ENCODE results near the gene PLCXD1. TPM values are rescaled to one million over a fixed set of nuclear protein-coding genes. Genes with fewer than 3 reads are reported as not detected.

The PLCXD1 gene
- total and polyA plus RNA-seq, 7 experiments from 2014 or later: 3.2 to 51.1 (median 30.7) TPM

GRCh38 chrX:331151-331824 lies 50.1 kb downstream of the PLCXD1 start:
- Mint-ChIP-seq H3K36me3 (peaks cover 0 to 8% (median 3%) of the 10 kb centered on the region in 5 donors), H3K4me1 (peaks cover 0 to 5% (median 0%) of the 10 kb centered on the region in 7 donors), H3K9me3 (no peaks in the 10 kb centered on the region), H3K27me3 (peaks cover 0 to 4% (median 0%) of the 10 kb centered on the region in 5 donors), H3K4me3 (peak overlapping the region in 6 of 10 donors; percentile 6 to 76 (median 55)), H3K27ac (no peak overlapping the region)
- Histone ChIP-seq H3K4me1 (ENCODE audit: control insufficient read depth in 2 of 2, insufficient read depth in 2 of 2, low read length in 2 of 2) (peaks cover 0 to 11% of the 10 kb centered on the region in 2 donors), H3K27me3 (ENCODE audit: control insufficient read depth in 2 of 2, insufficient read depth in 2 of 2, low read length in 2 of 2) (no peaks in the 10 kb centered on the region), H3K4me3 (ENCODE audit: low read length) (peak overlapping the region; percentile 39), H3K36me3 (ENCODE audit: control insufficient read depth in 2 of 3, insufficient read depth in 3 of 3, low read length in 3 of 3) (peaks cover 0 to 30% (median 0%) of the 10 kb centered on the region in 3 experiments), H3K9me3 (ENCODE audit: control insufficient read depth in 2 of 3, low read length in 3 of 3) (no peaks in the 10 kb centered on the region), H3K27ac (ENCODE audit: low read depth, low read length) (no peak overlapping the region)
- ChIA-PET CTCF (no interaction called here), POLR2A (no interaction called here)
- ATAC-seq (peak; percentile 63), DNase-seq (peak in 3 of 9 donors; percentile 5 to 32 (median 20))
- intact Hi-C loops (cut with micrococcal nuclease): loop anchor here in 1 of 2 donors (2.0 kb wide), 1 partner anchor 56 kb away; the partner anchor contains the start of gene PPP2R3B

DNA sequence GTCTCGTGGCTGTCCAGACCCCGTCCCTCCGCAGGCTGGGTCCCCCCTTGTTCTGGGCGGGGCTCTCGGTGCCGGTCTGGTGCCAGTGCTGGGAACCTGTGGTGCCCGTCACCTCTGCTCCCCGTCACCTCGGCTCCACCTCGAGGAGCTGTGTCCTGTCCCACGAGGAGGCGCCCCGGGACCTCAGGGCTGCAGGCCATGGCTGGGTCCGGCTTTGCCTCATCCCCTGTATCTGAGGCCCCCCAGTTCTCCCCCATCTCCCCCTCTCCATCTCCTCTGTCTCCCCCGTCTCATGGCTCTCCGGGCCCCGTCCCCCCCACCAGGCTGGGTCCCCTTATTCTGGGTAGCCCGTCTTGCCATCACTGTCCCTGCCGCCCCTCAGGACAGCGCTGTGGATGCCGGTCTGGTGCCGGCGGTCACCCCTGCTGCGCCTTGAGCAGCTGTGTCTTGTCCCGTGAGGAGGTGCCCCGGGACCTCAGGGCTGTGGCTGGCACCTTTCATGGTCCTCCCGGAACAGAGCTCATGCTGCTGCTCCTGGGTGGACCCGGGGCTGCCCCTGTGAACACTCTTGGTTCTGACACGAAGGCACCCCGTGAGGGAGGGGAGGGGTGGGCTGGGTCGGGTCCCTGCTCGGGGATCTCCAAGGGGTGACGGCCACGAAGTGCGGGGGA lies 50.8 kb downstream of the PLCXD1 start:
- no peak for ATAC-seq
- intact Hi-C loops (cut with micrococcal nuclease): loop anchor here in 1 of 2 donors (2.0 kb wide), 1 partner anchor 55 kb away; the partner anchor contains the start of gene PPP2R3B
- no peak overlapping the region for H3K27ac ChIP-seq (ENCODE audit: low read depth, low read length)

DNA sequence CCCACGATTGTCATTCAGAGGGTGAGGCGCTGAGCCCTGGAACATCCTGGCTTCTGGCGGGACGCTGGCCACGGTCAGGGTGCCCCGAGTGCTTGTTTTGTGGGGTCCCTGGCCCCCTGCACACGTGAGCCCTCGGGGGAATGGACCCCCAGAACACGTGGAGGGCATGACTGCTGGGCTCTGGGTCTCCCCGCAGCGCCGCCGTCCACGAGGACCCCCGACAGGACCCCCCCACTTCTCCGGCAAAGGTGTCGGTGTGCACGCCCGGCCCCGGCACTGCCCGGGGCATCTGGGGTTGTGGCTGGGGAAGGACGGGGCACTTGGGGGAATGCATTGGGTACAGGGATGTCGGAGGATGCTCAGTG lies 51.3 kb downstream of the PLCXD1 start:
- ATAC-seq (no peak), DNase-seq (no peak)
- peaks cover 0 to 18% (median 11%) of the 10 kb centered on the region in 5 donors for H3K36me3 Mint-ChIP-seq
- no peak overlapping the region for H3K4me3 Mint-ChIP-seq
- no peak overlapping the region for H3K27ac ChIP-seq (ENCODE audit: low read depth, low read length)
- H3K4me3 ChIP-seq (ENCODE audit: low read length): no peak overlapping the region
- H3K4me1 ChIP-seq (ENCODE audit: control insufficient read depth in 2 of 2, insufficient read depth in 2 of 2, low read length in 2 of 2): peaks cover 0 to 11% of the 10 kb centered on the region in 2 donors
- no peaks in the 10 kb centered on the region for H3K27me3 ChIP-seq (ENCODE audit: control insufficient read depth in 2 of 2, insufficient read depth in 2 of 2, low read length in 2 of 2)
- no peaks in the 10 kb centered on the region for H3K9me3 Mint-ChIP-seq
- H3K36me3 ChIP-seq (ENCODE audit: control insufficient read depth in 2 of 3, insufficient read depth in 3 of 3, low read length in 3 of 3): peaks cover 0 to 35% (median 0%) of the 10 kb centered on the region in 3 experiments
- no peaks in the 10 kb centered on the region for H3K9me3 ChIP-seq (ENCODE audit: control insufficient read depth in 2 of 3, low read length in 3 of 3)
- CTCF ChIA-PET: no interaction called here
- intact Hi-C loops (cut with micrococcal nuclease): no loop called here
- POLR2A ChIA-PET: no interaction called here
- peaks cover 0 to 5% (median 0%) of the 10 kb centered on the region in 7 donors for H3K4me1 Mint-ChIP-seq
- no peak overlapping the region for H3K27ac Mint-ChIP-seq
- H3K27me3 Mint-ChIP-seq: peaks cover 0 to 4% (median 0%) of the 10 kb centered on the region in 5 donors

More for the DNA sequence above, 50.8 kb downstream of the PLCXD1 start:
- peaks cover 0 to 4% (median 0%) of the 10 kb centered on the region in 5 donors for H3K27me3 Mint-ChIP-seq
- peak overlapping the region in 6 of 10 donors; percentile 6 to 76 (median 55) for H3K4me3 Mint-ChIP-seq
- DNase-seq: no peak
- CTCF ChIA-PET: no interaction called here
- Histone ChIP-seq H3K4me1 (ENCODE audit: control insufficient read depth in 2 of 2, insufficient read depth in 2 of 2, low read length in 2 of 2) (peaks cover 0 to 11% of the 10 kb centered on the region in 2 donors), H3K9me3 (ENCODE audit: control insufficient read depth in 2 of 3, low read length in 3 of 3) (no peaks in the 10 kb centered on the region), H3K36me3 (ENCODE audit: control insufficient read depth in 2 of 3, insufficient read depth in 3 of 3, low read length in 3 of 3) (peaks cover 0 to 33% (median 0%) of the 10 kb centered on the region in 3 experiments), H3K27me3 (ENCODE audit: control insufficient read depth in 2 of 2, insufficient read depth in 2 of 2, low read length in 2 of 2) (no peaks in the 10 kb centered on the region), H3K4me3 (ENCODE audit: low read length) (peak overlapping the region; percentile 39)
- H3K9me3 Mint-ChIP-seq: no peaks in the 10 kb centered on the region
- H3K4me1 Mint-ChIP-seq: peaks cover 0 to 5% (median 0%) of the 10 kb centered on the region in 7 donors
- no peak overlapping the region for H3K27ac Mint-ChIP-seq
- POLR2A ChIA-PET: no interaction called here
- H3K36me3 Mint-ChIP-seq: peaks cover 0 to 14% (median 7%) of the 10 kb centered on the region in 5 donors

DNA sequence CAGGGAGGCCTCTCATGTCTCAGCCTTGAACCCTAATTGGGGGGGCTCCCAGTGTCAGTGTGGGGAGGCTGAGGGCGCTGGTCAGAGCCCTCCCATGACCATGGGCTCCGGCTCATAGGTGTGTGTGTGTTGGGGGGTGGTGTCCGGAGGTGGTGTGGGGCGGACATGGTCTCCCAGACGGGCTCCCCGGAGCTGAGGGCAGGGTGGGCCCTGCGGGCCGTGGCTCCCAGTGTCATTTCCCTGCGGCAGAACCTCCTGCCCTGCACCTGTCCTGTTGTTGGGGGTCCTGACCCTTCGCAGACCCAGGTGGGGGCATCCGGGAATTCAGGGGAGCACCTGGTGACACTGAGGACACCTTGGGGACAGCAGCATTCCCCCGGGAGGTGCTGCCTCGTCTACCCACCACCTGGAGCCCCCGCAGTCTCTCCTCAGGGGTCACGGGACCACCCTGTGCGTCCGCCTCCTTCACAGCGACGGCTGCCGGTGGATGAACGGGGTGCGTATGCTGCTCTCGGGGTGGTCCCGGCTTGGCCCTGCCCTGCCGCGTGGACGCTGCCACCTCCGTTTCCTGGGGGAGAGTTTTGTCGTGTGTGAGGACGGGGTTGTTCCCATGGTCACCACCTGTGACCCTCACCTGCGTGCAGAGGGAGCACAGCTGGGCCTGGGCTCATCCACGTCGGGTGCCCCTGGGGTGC lies 51.9 kb downstream of the PLCXD1 start:
- Mint-ChIP-seq H3K27me3 (peaks cover 0 to 4% (median 0%) of the 10 kb centered on the region in 5 donors), H3K4me1 (peaks cover 0 to 5% (median 0%) of the 10 kb centered on the region in 7 donors), H3K36me3 (peaks cover 0 to 18% (median 17%) of the 10 kb centered on the region in 5 donors), H3K27ac (no peak overlapping the region), H3K4me3 (no peak overlapping the region), H3K9me3 (no peaks in the 10 kb centered on the region)
- intact Hi-C loops (cut with micrococcal nuclease): no loop called here
- H3K4me3 ChIP-seq (ENCODE audit: low read length): no peak overlapping the region
- no peaks in the 10 kb centered on the region for H3K27me3 ChIP-seq (ENCODE audit: control insufficient read depth in 2 of 2, insufficient read depth in 2 of 2, low read length in 2 of 2)
- no peak overlapping the region for H3K27ac ChIP-seq (ENCODE audit: low read depth, low read length)
- H3K36me3 ChIP-seq (ENCODE audit: control insufficient read depth in 2 of 3, insufficient read depth in 3 of 3, low read length in 3 of 3): peaks cover 0 to 41% (median 0%) of the 10 kb centered on the region in 3 experiments
- ATAC-seq (no peak), DNase-seq (no peak)
- no peaks in the 10 kb centered on the region for H3K9me3 ChIP-seq (ENCODE audit: control insufficient read depth in 2 of 3, low read length in 3 of 3)
- CTCF ChIA-PET: no interaction called here
- peaks cover 0 to 11% of the 10 kb centered on the region in 2 donors for H3K4me1 ChIP-seq (ENCODE audit: control insufficient read depth in 2 of 2, insufficient read depth in 2 of 2, low read length in 2 of 2)
- POLR2A ChIA-PET: no interaction called here

- no peak for ATAC-seq
- H3K4me3 ChIP-seq (ENCODE audit: low read length): no peak overlapping the region
- Mint-ChIP-seq H3K27me3 (peaks cover 0 to 4% (median 0%) of the 10 kb centered on the region in 5 donors), H3K27ac (no peak overlapping the region), H3K36me3 (peaks cover 0 to 24% (median 18%) of the 10 kb centered on the region in 5 donors), H3K9me3 (no peaks in the 10 kb centered on the region), H3K4me3 (no peak overlapping the region), H3K4me1 (peaks cover 0 to 5% (median 0%) of the 10 kb centered on the region in 7 donors)
- intact Hi-C loops (cut with micrococcal nuclease): no loop called here
- DNase-seq: no peak
- H3K27ac ChIP-seq (ENCODE audit: low read depth, low read length): no peak overlapping the region
- POLR2A ChIA-PET: no interaction called here
- peaks cover 0 to 48% (median 0%) of the 10 kb centered on the region in 3 experiments for H3K36me3 ChIP-seq (ENCODE audit: control insufficient read depth in 2 of 3, insufficient read depth in 3 of 3, low read length in 3 of 3)
- H3K4me1 ChIP-seq (ENCODE audit: control insufficient read depth in 2 of 2, insufficient read depth in 2 of 2, low read length in 2 of 2): peaks cover 0 to 11% of the 10 kb centered on the region in 2 donors
- CTCF ChIA-PET: no interaction called here
- no peaks in the 10 kb centered on the region for H3K9me3 ChIP-seq (ENCODE audit: control insufficient read depth in 2 of 3, low read length in 3 of 3)
- H3K27me3 ChIP-seq (ENCODE audit: control insufficient read depth in 2 of 2, insufficient read depth in 2 of 2, low read length in 2 of 2): no peaks in the 10 kb centered on the region
Measured at GRCh38 chrX:333611-334311, 52.6 kb downstream of the PLCXD1 start.

- H3K4me1 Mint-ChIP-seq: peaks cover 0 to 4% (median 0%) of the 10 kb centered on the region in 7 donors
Measured at GRCh38 chrX:334331-334891, 53.2 kb downstream of the PLCXD1 start.

More at GRCh38 chrX:334331-334891, 53.2 kb downstream of the PLCXD1 start:
- H3K4me1 ChIP-seq (ENCODE audit: control insufficient read depth in 2 of 2, insufficient read depth in 2 of 2, low read length in 2 of 2): peaks cover 0 to 11% of the 10 kb centered on the region in 2 donors
- POLR2A ChIA-PET: no interaction called here
- Mint-ChIP-seq H3K27me3 (peaks cover 0 to 4% (median 0%) of the 10 kb centered on the region in 5 donors), H3K27ac (no peak overlapping the region), H3K36me3 (peaks cover 0 to 26% (median 18%) of the 10 kb centered on the region in 5 donors), H3K9me3 (no peaks in the 10 kb centered on the region), H3K4me3 (no peak overlapping the region)
- no peaks in the 10 kb centered on the region for H3K27me3 ChIP-seq (ENCODE audit: control insufficient read depth in 2 of 2, insufficient read depth in 2 of 2, low read length in 2 of 2)
- CTCF ChIA-PET: no interaction called here
- DNase-seq (no peak), ATAC-seq (no peak)
- intact Hi-C loops (cut with micrococcal nuclease): no loop called here
- no peak overlapping the region for H3K4me3 ChIP-seq (ENCODE audit: low read length)
- H3K9me3 ChIP-seq (ENCODE audit: control insufficient read depth in 2 of 3, low read length in 3 of 3): no peaks in the 10 kb centered on the region
- H3K36me3 ChIP-seq (ENCODE audit: control insufficient read depth in 2 of 3, insufficient read depth in 3 of 3, low read length in 3 of 3): peaks cover 0 to 50% (median 0%) of the 10 kb centered on the region in 3 experiments
- H3K27ac ChIP-seq (ENCODE audit: low read depth, low read length): no peak overlapping the region

Measured in naive thymus-derived CD4-positive, alpha-beta T cell (primary cell).